NCI-H2196 (cell line): ENCODE measurements around the gene TRAPPC8.
A peak's percentile ranks its signal among the peaks of the same experiment; 100 is the strongest.
"Not testable (repeated sequence)": the region's sequence is repeated elsewhere in the genome, so short reads cannot be mapped to it uniquely, and the experiment has no call there.

ENCODE experiments used
- DNase-seq: peaks from one replicate; lab custom pipeline; 2025; ENCODE audit not compliant: unreplicated experiment; lab: John Stamatoyannopoulos, UW

The TRAPPC8 gene

GRCh38 chr18:31876707-31877106 is 66.2 kb downstream of the TRAPPC8 start:
- no peak for DNase-seq

GRCh38 chr18:31875301-31875700 is 67.6 kb downstream of the TRAPPC8 start:
- DNase-seq: no peak

- no peak for DNase-seq
Observed at GRCh38 chr18:31863103-31863502, 79.8 kb downstream of the TRAPPC8 start.

- no peak for DNase-seq
Observed at GRCh38 chr18:31860488-31860887, 82.4 kb downstream of the TRAPPC8 start.

GRCh38 chr18:31857526-31858106 is 85.3 kb downstream of the TRAPPC8 start:
- no peak for DNase-seq

- DNase-seq: no peak
Observed at GRCh38 chr18:31850844-31851243, 92.1 kb downstream of the TRAPPC8 start.

GRCh38 chr18:31840499-31840898 is 102.4 kb downstream of the TRAPPC8 start:
- DNase-seq: no peak

GRCh38 chr18:31837879-31838278 is 105.0 kb downstream of the TRAPPC8 start:
- no peak for DNase-seq

- no peak for DNase-seq
Observed at GRCh38 chr18:31835528-31836133, 107.3 kb downstream of the TRAPPC8 start.

- DNase-seq: no peak
Observed at GRCh38 chr18:31831903-31832302, 111.0 kb downstream of the TRAPPC8 start.

GRCh38 chr18:31830686-31831085 is 112.2 kb downstream of the TRAPPC8 start:
- no peak for DNase-seq

- no peak for DNase-seq
Observed at GRCh38 chr18:31828613-31829012, 114.3 kb downstream of the TRAPPC8 start.

GRCh38 chr18:31826673-31827325 is 116.1 kb downstream of the TRAPPC8 start:
- DNase-seq: not testable (repeated sequence)

GRCh38 chr18:31825772-31826171 is 117.2 kb downstream of the TRAPPC8 start:
- DNase-seq: no peak

- DNase-seq: no peak
Observed at GRCh38 chr18:31821545-31822171, 121.3 kb downstream of the TRAPPC8 start.

- DNase-seq: no peak
Observed at GRCh38 chr18:31819925-31820229, 123.1 kb downstream of the TRAPPC8 start.

- peak; percentile 63 for DNase-seq
Observed at GRCh38 chr18:31819106-31819924, 123.6 kb downstream of the TRAPPC8 start.

- DNase-seq: no peak
Observed at GRCh38 chr18:31814132-31814531, 128.8 kb downstream of the TRAPPC8 start.

GRCh38 chr18:31810336-31811130 is 132.4 kb downstream of the TRAPPC8 start:
- not testable (repeated sequence) for DNase-seq

GRCh38 chr18:31809049-31809448 is 133.9 kb downstream of the TRAPPC8 start:
- DNase-seq: not testable (repeated sequence)

- DNase-seq: no peak
Observed at GRCh38 chr18:31801078-31801477, 141.8 kb downstream of the TRAPPC8 start.
